ENCODE data around the gene NECAP2. TPM values are rescaled to one million over a fixed set of nuclear protein-coding genes. Genes with fewer than 3 reads are reported as not detected.

The NECAP2 gene
- 55.9 and 56.3 TPM in 2 replicates for total RNA-seq

GRCh38 chr1:16440470-16441281 lies at the start of gene NECAP2:
Gene NECAP2 (plus strand): TSS chr1:16440724. CDS start chr1:16440762, 38 bp downstream.

DNA sequence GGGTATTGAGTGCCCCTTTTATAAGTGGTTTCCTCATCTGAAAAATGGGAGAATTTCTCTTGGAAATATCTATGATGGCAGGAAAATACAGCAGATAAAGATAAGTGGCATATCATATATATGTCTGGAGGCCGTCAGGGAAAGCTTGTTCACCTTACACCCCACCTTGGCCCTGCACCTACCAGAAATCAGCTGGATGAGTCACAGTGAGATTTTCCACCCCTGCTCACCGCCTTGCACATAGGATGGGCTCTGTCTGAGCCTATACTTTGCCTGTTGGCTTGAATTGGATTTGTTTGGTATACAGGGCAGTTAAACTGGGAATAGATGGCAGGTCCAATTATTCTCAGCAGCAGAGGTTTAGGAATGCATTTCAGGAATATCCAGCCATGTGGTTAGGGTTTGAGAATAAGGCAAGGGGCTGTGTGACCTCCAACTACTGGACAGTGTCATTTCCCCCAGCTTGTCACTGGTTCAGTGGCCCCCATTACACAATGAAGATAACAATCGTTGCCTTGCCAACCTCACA lies 3.5 kb upstream of the NECAP2 start, which contains the start of gene SPATA21:
Gene SPATA21 (minus strand): TSS at position 479 of the 529 bp plus-strand sequence. CDS start 6,053 bp downstream, outside the sequence.

Other genes with a start within 250 kb of the NECAP2 start
- gene ARHGEF19, start 228.1 kb upstream of the NECAP2 start, total RNA-seq = 2.6 and 2.9 TPM in 2 replicates
- 8.2 and 8.8 TPM in 2 replicates for gene CPLANE2, start 203.5 kb upstream of the NECAP2 start, total RNA-seq
- 10.4 and 11.0 TPM in 2 replicates for gene FBXO42, start 88.2 kb upstream of the NECAP2 start, total RNA-seq
- 69.4 and 74.5 TPM in 2 replicates for gene SZRD1, start 73.5 kb upstream of the NECAP2 start, total RNA-seq
- not detected in 2 replicates for gene SPATA21, start 3.3 kb upstream of the NECAP2 start, total RNA-seq
- under 0.01 TPM in 2 replicates for gene RNU1-1, start 73.6 kb downstream of the NECAP2 start, total RNA-seq
- gene NBPF1, start 172.8 kb downstream of the NECAP2 start, total RNA-seq = 20.7 and 36.0 TPM in 2 replicates
- under 0.01 TPM in 2 replicates for gene RNU1-3, start 226.2 kb downstream of the NECAP2 start, total RNA-seq